HepG2 (cell line): ENCODE data around the gene PYGO2. TPM values are rescaled to one million over a fixed set of nuclear protein-coding genes. Genes with fewer than 3 reads are reported as not detected.

Source experiments
- AKNA ChIP-seq: sonication (generic); formaldehyde crosslinking; IDR thresholded peaks from 2 replicates; pipeline ENCODE4 v1.4.0; 2020; ENCODE audit warnings: missing genetic modification reagents, borderline replicate concordance
- ETV6 ChIP-seq: sonication (generic); formaldehyde crosslinking; conservative IDR thresholded peaks from 2 replicates; pipeline ENCODE4 v1.4.0; 2020; ENCODE audit warnings: missing genetic modification reagents
- HOXD1 ChIP-seq: sonication (generic); formaldehyde crosslinking; IDR thresholded peaks from 2 replicates; pipeline ENCODE4 v1.5.0; 2020; ENCODE audit warnings: missing genetic modification reagents
- IKZF5 ChIP-seq: IDR thresholded peaks from 2 replicates; pipeline ENCODE4 v1.6.1; 2018; ENCODE audit warnings: missing genetic modification reagents, mild to moderate bottlenecking, missing compliant biosample characterization
- RNF219 ChIP-seq: sonication (generic); formaldehyde crosslinking; IDR thresholded peaks from 2 replicates; pipeline ENCODE4 v1.5.0; 2020; ENCODE audit warnings: mild to moderate bottlenecking, missing genetic modification reagents
- SKI ChIP-seq: fragments of 450-650 bp; IDR thresholded peaks from one replicate; pipeline ENCODE4 v1.6.1; 2018; ENCODE audit warnings: mild to moderate bottlenecking; ENCODE audit not compliant: partially characterized antibody
- SKIL ChIP-seq: sonication (generic); formaldehyde crosslinking; IDR thresholded peaks from 2 replicates; pipeline ENCODE4 v1.8.0; 2022; ENCODE audit warnings: missing genetic modification reagents, mild to moderate bottlenecking, moderate library complexity, borderline replicate concordance
- SMYD3 ChIP-seq: sonication (generic); formaldehyde crosslinking; IDR thresholded peaks from 2 replicates; pipeline ENCODE4 v1.8.1; 2023; ENCODE audit warnings: mild to moderate bottlenecking, missing genetic modification reagents
- SSRP1 ChIP-seq: IDR thresholded peaks from 2 replicates; pipeline ENCODE4 v1.6.1; 2016; ENCODE audit warnings: control low read depth
- THAP11 ChIP-seq: IDR thresholded peaks from 2 replicates; pipeline ENCODE4 v1.6.1; 2016; ENCODE audit warnings: missing biosample characterization, missing genetic modification reagents
- ZFP41 ChIP-seq: sonication (generic); formaldehyde crosslinking; IDR thresholded peaks from 2 replicates; pipeline ENCODE4 v1.4.0; 2020; ENCODE audit warnings: mild to moderate bottlenecking, missing genetic modification reagents, borderline replicate concordance
- ZNF180 ChIP-seq: sonication (generic); formaldehyde crosslinking; IDR thresholded peaks from 2 replicates; pipeline ENCODE4 v1.4.0; 2020; ENCODE audit warnings: low read depth, missing genetic modification reagents, borderline replicate concordance
- ZNF207 ChIP-seq: fragments of 450-650 bp; IDR thresholded peaks from 2 replicates; pipeline ENCODE4 v1.6.1; 2016; ENCODE audit warnings: antibody characterized with exemption, borderline replicate concordance
- ZNF230 ChIP-seq: sonication (generic); formaldehyde crosslinking; IDR thresholded peaks from 2 replicates; pipeline ENCODE4 v1.4.0; 2020; ENCODE audit warnings: mild to moderate bottlenecking, missing genetic modification reagents
- ZNF703 ChIP-seq: sonication (generic); formaldehyde crosslinking; IDR thresholded peaks from 2 replicates; pipeline ENCODE4 v1.5.1; 2020; ENCODE audit warnings: missing genetic modification reagents, mild to moderate bottlenecking, moderate library complexity, borderline replicate concordance
- ZNF784 ChIP-seq: sonication (generic); formaldehyde crosslinking; IDR thresholded peaks from 2 replicates; pipeline ENCODE4 v1.5.1; 2020; ENCODE audit warnings: missing genetic modification reagents, mild to moderate bottlenecking, borderline replicate concordance
- ZSCAN12 ChIP-seq: sonication (generic); formaldehyde crosslinking; IDR thresholded peaks from 2 replicates; pipeline ENCODE4 v1.9.0; 2021; ENCODE audit warnings: mild to moderate bottlenecking, missing genetic modification reagents
- polyA plus RNA-seq, 8 experiments: library from polyadenylated mRNA; depleted of rRNA in 3 of 8; stranded (reverse) in 7 of 8; unstranded in 1 of 8; fragments of >200 nt; fragmentation: Illumina TruSeq in 4 of 8; extraction: Trizol in 4 of 8; gene quantifications; 2 replicates each; pipeline versions ENCODE4 v1.2.1 to v1.2.3, GENCODE V29; 2011 to 2016; ENCODE audit warnings: low read depth in 4 of 8, missing spikeins in 1 of 8, mixed read lengths in 1 of 8; ENCODE audit not compliant: insufficient read depth in 1 of 8
- total RNA-seq, 5 experiments: library from RNA; depleted of rRNA; stranded (reverse); fragments of >200 nt; fragmentation: Illumina TruSeq; extraction: Trizol; gene quantifications; 2 replicates each; pipeline ENCODE4 v1.2.3, GENCODE V29; 2016; ENCODE audit warnings: low read depth in 1 of 5

PYGO2 gene
- total and polyA plus RNA-seq, 2 of the 13 experiments (the other 11 are each of a cell fraction or from before 2014, with no cell fraction given): 20.3 to 21.8 TPM

GRCh38 chr1:154936555-154937084 is 25.0 kb downstream of the PYGO2 start, which contains the start of gene PMVK (continued):
- peak; percentile 85; the same call in 1 of the 2 replicates for TF ChIP-seq AKNA (CRISPR knock-in tag)
- TF ChIP-seq HOXD1 (CRISPR knock-in tag): peak; percentile 86
- peak; percentile 41 for TF ChIP-seq SKI
- no peak for TF ChIP-seq ZNF207
- TF ChIP-seq ZNF703: peak; percentile 81
- TF ChIP-seq SKIL: peak; percentile 90
- TF ChIP-seq RNF219 (CRISPR knock-in tag): peak; percentile 99
- peak; percentile 94 for TF ChIP-seq IKZF5
- peak; percentile 97; the same call in 1 of the 2 replicates for TF ChIP-seq ZNF784 (CRISPR knock-in tag)
- peak; percentile 84 for TF ChIP-seq THAP11 (CRISPR knock-in tag)
- TF ChIP-seq SSRP1: peak; percentile 91; the same call in 1 of the 2 replicates
- TF ChIP-seq ZFP41: peak; percentile 98
- peak; percentile 99 for TF ChIP-seq ZNF230 (CRISPR knock-in tag)
- peak; percentile 95 for TF ChIP-seq ETV6
- TF ChIP-seq SMYD3 (CRISPR knock-in tag): peak; percentile 100
- 0 out of 2 replicates have a peak, but pooled peaks have one; percentile 6 for TF ChIP-seq ZNF180
- TF ChIP-seq ZSCAN12 (CRISPR knock-in tag): peak; percentile 96; the same call in 1 of the 2 replicates
